HEK293 (cell line): ENCODE measurements around the gene PHF20.
"Not testable (repeated sequence)": the region's sequence is repeated elsewhere in the genome, so short reads cannot be mapped to it uniquely, and the experiment has no call there.

Source experiments
- CTCF ChIA-PET: fragments of 350-600 bp; formaldehyde crosslinking; extraction: SDS; loops from one replicate; lab custom pipeline; 2021; ENCODE audit warnings: antibody characterized with exemption; lab: Yijun Ruan, JAX
- POLR2A ChIA-PET: fragments of 300-600 bp; formaldehyde crosslinking; extraction: SDS; loops from one replicate; lab custom pipeline; 2020; ENCODE audit warnings: antibody characterized with exemption, inconsistent platforms; lab: Yijun Ruan, JAX
- H3K27ac ChIP-seq: fragments of 200-500 bp; sonication (Bioruptor generic); 2 replicates; pipeline ENCODE4 v1.5.1; 2014; ENCODE audit warnings: low read depth, low read length, control low read depth, inconsistent platforms; ENCODE audit errors: extremely low read depth
- H3K36me3 ChIP-seq, 2 experiments: fragments of 200-500 bp in 1 of 2; sonication (Bioruptor generic) in 1 of 2; 1 replicate in 1 of 2; 2 replicates in 1 of 2; pipeline ENCODE4 v1.5.1; 2014 to 2017; ENCODE audit warnings: inconsistent platforms in 2 of 2, low read length in 2 of 2; ENCODE audit not compliant: control insufficient read depth in 2 of 2, insufficient read depth in 1 of 2
- H3K4me1 ChIP-seq: fragments of 200-500 bp; sonication (Bioruptor generic); 2 replicates; pipeline ENCODE4 v1.5.1; 2014; ENCODE audit warnings: mild to moderate bottlenecking, low read length, inconsistent platforms; ENCODE audit not compliant: control insufficient read depth, insufficient read depth
- H3K4me3 ChIP-seq: 2 replicates; pipeline ENCODE4 v1.5.1; 2011; ENCODE audit warnings: low read depth, mild to moderate bottlenecking, control low read depth, low read length, moderate library complexity
- H3K9me3 ChIP-seq: fragments of 200-500 bp; sonication (Bioruptor generic); 2 replicates; pipeline ENCODE4 v1.5.1; 2014; ENCODE audit warnings: low read depth, low read length, inconsistent platforms; ENCODE audit not compliant: control insufficient read depth, insufficient read depth
- PRDM1 ChIP-seq: fragments of 450-650 bp; formaldehyde crosslinking; IDR thresholded peaks from 2 replicates; pipeline ENCODE4; 2016; ENCODE audit warnings: missing biosample characterization, missing genetic modification characterization
- SCRT2 ChIP-seq: fragments of 450-650 bp; formaldehyde crosslinking; IDR thresholded peaks from 2 replicates; pipeline ENCODE4 v1.5.1; 2016; ENCODE audit warnings: missing biosample characterization, missing genetic modification characterization
- TRIM28 ChIP-seq: IDR thresholded peaks from 2 replicates; pipeline ENCODE4 v1.6.1; 2011; ENCODE audit warnings: low read length, control low read depth, borderline replicate concordance
- YY2 ChIP-seq: fragments of 450-650 bp; formaldehyde crosslinking; IDR thresholded peaks from 2 replicates; pipeline ENCODE4 v1.5.1; 2016; ENCODE audit warnings: missing biosample characterization, missing genetic modification characterization
- ZBTB17 ChIP-seq: fragments of 450-650 bp; formaldehyde crosslinking; IDR thresholded peaks from 2 replicates; pipeline ENCODE4 v1.5.1; 2016; ENCODE audit warnings: missing biosample characterization, missing genetic modification characterization
- ZNF133 ChIP-seq: fragments of 450-650 bp; formaldehyde crosslinking; IDR thresholded peaks from 2 replicates; pipeline ENCODE4 v1.5.1; 2016; ENCODE audit warnings: missing biosample characterization, missing genetic modification characterization
- ZNF433 ChIP-seq: fragments of 450-650 bp; formaldehyde crosslinking; IDR thresholded peaks from 2 replicates; pipeline ENCODE4 v1.5.1; 2016; ENCODE audit warnings: missing biosample characterization, missing genetic modification characterization, low read depth
- ZNF600 ChIP-seq: fragments of 450-650 bp; formaldehyde crosslinking; IDR thresholded peaks from 2 replicates; pipeline ENCODE4 v1.5.1; 2016; ENCODE audit warnings: missing biosample characterization, missing genetic modification characterization
- ZXDB ChIP-seq: fragments of 450-650 bp; formaldehyde crosslinking; IDR thresholded peaks from 2 replicates; pipeline ENCODE4 v1.5.1; 2016; ENCODE audit warnings: missing biosample characterization, missing genetic modification characterization
- TF ChIP-seq, protein P1 (sequence below): fragments of 450-650 bp; formaldehyde crosslinking; IDR thresholded peaks from 2 replicates; pipeline ENCODE4 v1.5.1; 2016; ENCODE audit warnings: missing biosample characterization, missing genetic modification characterization
- TF ChIP-seq, protein P2 (sequence below): fragments of 450-650 bp; formaldehyde crosslinking; IDR thresholded peaks from 2 replicates; pipeline ENCODE4 v1.5.1; 2016; ENCODE audit warnings: missing biosample characterization, missing genetic modification characterization
- TF ChIP-seq, protein P3 (sequence below): fragments of 450-650 bp; formaldehyde crosslinking; IDR thresholded peaks from 2 replicates; pipeline ENCODE4 v1.5.1; 2016; ENCODE audit warnings: missing biosample characterization, missing genetic modification characterization
- TF ChIP-seq, protein P4 (sequence below): fragments of 450-650 bp; formaldehyde crosslinking; IDR thresholded peaks from 2 replicates; pipeline ENCODE4 v1.5.1; 2016; ENCODE audit warnings: missing biosample characterization, missing genetic modification characterization

The PHF20 gene

DNA sequence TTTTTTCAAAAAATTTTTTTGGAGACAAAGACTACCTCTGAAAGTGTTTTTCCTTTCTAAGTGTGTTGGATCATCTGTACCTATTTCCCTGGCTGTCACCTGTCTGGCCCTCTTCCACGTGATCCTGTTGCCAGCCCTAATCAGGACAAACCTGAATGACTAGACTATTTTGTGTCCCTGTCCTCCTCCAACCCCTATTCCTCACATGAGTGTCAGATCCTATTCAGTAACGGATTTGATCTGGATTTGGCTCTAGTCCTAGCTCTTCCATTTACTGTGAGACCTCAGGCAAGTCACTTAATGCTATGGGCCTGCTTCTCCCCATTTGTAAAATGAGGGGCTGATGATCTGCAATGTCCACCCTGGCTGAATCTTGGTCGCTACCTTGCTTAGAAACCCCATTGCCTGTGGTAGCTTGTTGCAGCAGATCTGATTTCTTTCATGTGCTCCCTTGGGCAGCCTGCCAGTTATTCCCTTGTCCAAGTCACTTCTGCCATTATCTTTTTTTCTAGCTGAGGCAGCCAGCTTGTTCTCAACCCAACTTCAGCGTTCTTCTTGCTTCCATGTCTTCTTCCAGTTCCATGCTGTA lies 4.8 kb downstream of the PHF20 start:
- H3K4me3 ChIP-seq: no peak overlapping the region
- H3K27ac ChIP-seq: peak overlapping the region; percentile 17; the same call in 1 of the 2 replicates
- H3K9me3 ChIP-seq: no peaks in the 10 kb centered on the region
- H3K4me1 ChIP-seq: peaks cover 23% of the 10 kb centered on the region
- POLR2A ChIA-PET: interaction anchor here (0.6 to 2.0 kb wide), 3 partner anchors 34 to 377 kb away, joined by 3 to 16 read pairs (median 4); partner anchors contain the start of gene RBM39
- CTCF ChIA-PET: interaction anchor here (0.5 to 1.4 kb wide), 5 partner anchors 22 to 177 kb away, joined by 3 to 8 read pairs (median 5); partner anchors contain the start of genes RBM39 and SCAND1
- peaks cover 5 to 15% of the 10 kb centered on the region in 2 experiments; a peak in 2 of 3 replicates for H3K36me3 ChIP-seq
- peak; percentile 93 for TF ChIP-seq ZNF133
- TF ChIP-seq, protein P1, sequence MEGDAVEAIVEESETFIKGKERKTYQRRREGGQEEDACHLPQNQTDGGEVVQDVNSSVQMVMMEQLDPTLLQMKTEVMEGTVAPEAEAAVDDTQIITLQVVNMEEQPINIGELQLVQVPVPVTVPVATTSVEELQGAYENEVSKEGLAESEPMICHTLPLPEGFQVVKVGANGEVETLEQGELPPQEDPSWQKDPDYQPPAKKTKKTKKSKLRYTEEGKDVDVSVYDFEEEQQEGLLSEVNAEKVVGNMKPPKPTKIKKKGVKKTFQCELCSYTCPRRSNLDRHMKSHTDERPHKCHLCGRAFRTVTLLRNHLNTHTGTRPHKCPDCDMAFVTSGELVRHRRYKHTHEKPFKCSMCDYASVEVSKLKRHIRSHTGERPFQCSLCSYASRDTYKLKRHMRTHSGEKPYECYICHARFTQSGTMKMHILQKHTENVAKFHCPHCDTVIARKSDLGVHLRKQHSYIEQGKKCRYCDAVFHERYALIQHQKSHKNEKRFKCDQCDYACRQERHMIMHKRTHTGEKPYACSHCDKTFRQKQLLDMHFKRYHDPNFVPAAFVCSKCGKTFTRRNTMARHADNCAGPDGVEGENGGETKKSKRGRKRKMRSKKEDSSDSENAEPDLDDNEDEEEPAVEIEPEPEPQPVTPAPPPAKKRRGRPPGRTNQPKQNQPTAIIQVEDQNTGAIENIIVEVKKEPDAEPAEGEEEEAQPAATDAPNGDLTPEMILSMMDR (tag by site-specific recombination): no peak
- peak; percentile 17; the same call in 1 of the 2 replicates for TF ChIP-seq ZXDB (tag by site-specific recombination)
- TF ChIP-seq ZNF433 (tag by site-specific recombination): no peak
- TF ChIP-seq, protein P2, sequence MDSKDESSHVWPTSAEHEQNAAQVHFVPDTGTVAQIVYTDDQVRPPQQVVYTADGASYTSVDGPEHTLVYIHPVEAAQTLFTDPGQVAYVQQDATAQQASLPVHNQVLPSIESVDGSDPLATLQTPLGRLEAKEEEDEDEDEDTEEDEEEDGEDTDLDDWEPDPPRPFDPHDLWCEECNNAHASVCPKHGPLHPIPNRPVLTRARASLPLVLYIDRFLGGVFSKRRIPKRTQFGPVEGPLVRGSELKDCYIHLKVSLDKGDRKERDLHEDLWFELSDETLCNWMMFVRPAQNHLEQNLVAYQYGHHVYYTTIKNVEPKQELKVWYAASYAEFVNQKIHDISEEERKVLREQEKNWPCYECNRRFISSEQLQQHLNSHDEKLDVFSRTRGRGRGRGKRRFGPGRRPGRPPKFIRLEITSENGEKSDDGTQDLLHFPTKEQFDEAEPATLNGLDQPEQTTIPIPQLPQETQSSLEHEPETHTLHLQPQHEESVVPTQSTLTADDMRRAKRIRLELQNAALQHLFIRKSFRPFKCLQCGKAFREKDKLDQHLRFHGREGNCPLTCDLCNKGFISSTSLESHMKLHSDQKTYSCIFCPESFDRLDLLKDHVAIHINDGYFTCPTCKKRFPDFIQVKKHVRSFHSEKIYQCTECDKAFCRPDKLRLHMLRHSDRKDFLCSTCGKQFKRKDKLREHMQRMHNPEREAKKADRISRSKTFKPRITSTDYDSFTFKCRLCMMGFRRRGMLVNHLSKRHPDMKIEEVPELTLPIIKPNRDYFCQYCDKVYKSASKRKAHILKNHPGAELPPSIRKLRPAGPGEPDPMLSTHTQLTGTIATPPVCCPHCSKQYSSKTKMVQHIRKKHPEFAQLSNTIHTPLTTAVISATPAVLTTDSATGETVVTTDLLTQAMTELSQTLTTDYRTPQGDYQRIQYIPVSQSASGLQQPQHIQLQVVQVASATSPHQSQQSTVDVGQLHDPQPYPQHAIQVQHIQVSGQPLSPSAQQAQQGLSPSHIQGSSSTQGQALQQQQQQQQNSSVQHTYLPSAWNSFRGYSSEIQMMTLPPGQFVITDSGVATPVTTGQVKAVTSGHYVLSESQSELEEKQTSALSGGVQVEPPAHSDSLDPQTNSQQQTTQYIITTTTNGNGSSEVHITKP: peak; percentile 77
- peak; percentile 28; the same call in 1 of the 2 replicates for TF ChIP-seq YY2
- TF ChIP-seq PRDM1 (tag by site-specific recombination): peak; percentile 60; the same call in 1 of the 2 replicates
- TF ChIP-seq, protein P3, sequence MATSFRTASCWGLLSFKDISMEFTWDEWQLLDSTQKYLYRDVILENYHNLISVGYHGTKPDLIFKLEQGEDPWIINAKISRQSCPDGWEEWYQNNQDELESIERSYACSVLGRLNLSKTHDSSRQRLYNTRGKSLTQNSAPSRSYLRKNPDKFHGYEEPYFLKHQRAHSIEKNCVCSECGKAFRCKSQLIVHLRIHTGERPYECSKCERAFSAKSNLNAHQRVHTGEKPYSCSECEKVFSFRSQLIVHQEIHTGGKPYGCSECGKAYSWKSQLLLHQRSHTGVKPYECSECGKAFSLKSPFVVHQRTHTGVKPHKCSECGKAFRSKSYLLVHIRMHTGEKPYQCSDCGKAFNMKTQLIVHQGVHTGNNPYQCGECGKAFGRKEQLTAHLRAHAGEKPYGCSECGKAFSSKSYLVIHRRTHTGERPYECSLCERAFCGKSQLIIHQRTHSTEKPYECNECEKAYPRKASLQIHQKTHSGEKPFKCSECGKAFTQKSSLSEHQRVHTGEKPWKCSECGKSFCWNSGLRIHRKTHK (tag by site-specific recombination): no peak
- TF ChIP-seq SCRT2 (tag by site-specific recombination): peak; percentile 83
- TF ChIP-seq TRIM28: peak; percentile 74
- peak; percentile 91 for TF ChIP-seq ZNF600 (tag by site-specific recombination)
- peak; percentile 64 for TF ChIP-seq ZBTB17 (tag by site-specific recombination)
- TF ChIP-seq, protein P4, sequence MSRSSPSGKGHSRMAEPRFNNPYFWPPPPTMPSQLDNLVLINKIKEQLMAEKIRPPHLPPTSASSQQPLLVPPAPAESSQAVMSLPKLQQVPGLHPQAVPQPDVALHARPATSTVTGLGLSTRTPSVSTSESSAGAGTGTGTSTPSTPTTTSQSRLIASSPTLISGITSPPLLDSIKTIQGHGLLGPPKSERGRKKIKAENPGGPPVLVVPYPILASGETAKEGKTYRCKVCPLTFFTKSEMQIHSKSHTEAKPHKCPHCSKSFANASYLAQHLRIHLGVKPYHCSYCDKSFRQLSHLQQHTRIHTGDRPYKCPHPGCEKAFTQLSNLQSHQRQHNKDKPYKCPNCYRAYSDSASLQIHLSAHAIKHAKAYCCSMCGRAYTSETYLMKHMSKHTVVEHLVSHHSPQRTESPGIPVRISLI (tag by site-specific recombination): peak; percentile 33; the same call in 1 of the 2 replicates

DNA sequence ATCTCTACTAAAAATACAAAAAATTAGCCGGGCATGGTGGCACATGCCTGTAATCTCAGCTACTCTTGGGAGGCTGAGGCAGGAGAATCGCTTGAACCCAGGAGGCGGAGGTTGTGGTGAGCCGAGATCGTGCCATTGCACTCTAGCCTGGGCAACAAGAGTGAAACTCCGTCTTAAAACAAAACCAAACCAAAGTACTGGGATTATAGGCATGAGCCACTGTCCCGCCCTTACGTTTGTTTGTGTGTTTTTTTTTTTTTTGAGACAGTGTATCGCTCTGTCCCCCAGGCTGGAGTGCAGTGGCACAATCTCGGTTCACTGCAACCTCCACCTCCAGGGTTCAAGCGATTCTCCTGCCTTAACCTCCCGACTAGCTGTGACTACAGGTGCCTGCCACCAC lies 12.0 kb downstream of the PHF20 start:
- H3K4me1 ChIP-seq, H3K27ac ChIP-seq, POLR2A ChIA-PET, H3K4me3 ChIP-seq, H3K9me3 ChIP-seq: not testable (repeated sequence)
- H3K36me3 ChIP-seq: peaks cover 11 to 14% of the 10 kb centered on the region in 2 experiments; a peak in 2 of 3 replicates
- CTCF ChIA-PET: interaction anchor here (0.7 kb wide), 1 partner anchor 263 kb away, joined by 3 read pairs; no protein-coding TSS in a partner anchor

DNA sequence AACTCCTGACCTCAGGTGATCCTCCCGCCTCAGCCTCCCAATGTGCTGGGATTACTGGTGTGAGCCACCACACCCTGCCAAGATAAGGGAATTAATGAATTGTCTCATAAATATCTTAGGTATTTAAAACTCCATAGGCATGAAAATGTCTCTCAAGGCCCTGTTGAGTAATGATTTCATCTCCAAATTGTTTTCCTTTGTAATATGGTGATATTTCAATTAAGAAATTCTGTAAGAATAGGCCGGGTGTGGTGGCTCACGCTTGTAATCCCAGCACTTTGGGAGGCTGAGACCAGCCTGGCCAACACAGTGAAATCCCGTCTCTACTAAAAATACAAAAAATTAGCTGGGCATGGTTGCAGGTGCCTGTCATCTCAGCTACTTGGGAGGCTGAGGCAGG lies 13.7 kb downstream of the PHF20 start:
- POLR2A ChIA-PET, H3K4me1 ChIP-seq, H3K9me3 ChIP-seq, H3K27ac ChIP-seq, H3K4me3 ChIP-seq, CTCF ChIA-PET: not testable (repeated sequence)
- H3K36me3 ChIP-seq: peaks cover 10 to 11% of the 10 kb centered on the region in 2 experiments; a peak in 2 of 3 replicates
